ENCODE measurements around the gene GCHFR. TPM values are rescaled to one million over a fixed set of nuclear protein-coding genes. Genes with fewer than 3 reads are reported as not detected.

GCHFR gene
- total and polyA plus RNA-seq, 10 of the 15 experiments (the other 5 are each of a cell fraction or from before 2014, with no cell fraction given) = 10.5 to 94.0 (median 35.3) TPM

DNA sequence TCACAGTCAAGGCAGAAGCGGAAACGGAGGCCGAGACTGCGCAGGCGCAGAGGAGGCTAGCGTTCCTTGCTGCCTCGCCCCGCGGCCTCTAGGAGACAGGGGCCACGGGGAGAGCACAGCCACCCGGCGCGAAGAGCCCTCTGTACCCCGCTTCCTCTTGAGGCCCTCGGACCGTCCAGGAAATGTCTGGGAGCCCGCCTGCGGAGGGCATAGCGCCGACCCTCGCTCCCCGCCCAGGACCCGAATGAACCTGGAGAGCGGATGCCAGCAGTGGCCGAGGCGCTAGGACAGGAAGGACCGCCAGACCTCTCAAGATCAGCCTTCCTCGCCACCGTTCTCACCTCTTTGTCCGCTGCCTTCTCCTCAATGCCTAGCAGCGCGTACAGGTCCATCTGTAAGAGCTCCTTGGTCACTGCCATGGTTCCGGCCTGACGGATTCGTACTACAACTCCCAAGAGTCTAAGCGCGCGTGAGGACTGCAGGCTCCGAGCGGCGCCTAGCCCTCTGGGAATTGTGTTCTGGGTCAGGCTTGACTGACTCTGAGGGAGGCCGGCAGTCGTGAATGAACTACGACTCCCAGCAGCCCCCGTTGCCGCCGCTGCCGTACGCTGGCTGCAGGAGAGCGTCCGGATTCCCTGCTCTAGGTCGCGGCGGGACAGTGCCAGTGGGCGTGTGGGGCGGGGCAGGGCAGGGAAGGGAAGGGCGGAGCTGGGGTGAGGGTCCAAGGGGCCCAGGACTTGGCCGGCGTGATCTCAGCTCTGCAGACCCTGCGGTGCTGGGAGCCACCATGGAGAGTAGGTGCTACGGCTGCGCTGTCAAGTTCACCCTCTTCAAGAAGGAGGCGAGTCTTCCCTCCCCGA lies 43.4 kb downstream of the GCHFR start, which contains the start of the genes DNAJC17 and ZFYVE19 (continued):
- TF ChIP-seq, protein P1, sequence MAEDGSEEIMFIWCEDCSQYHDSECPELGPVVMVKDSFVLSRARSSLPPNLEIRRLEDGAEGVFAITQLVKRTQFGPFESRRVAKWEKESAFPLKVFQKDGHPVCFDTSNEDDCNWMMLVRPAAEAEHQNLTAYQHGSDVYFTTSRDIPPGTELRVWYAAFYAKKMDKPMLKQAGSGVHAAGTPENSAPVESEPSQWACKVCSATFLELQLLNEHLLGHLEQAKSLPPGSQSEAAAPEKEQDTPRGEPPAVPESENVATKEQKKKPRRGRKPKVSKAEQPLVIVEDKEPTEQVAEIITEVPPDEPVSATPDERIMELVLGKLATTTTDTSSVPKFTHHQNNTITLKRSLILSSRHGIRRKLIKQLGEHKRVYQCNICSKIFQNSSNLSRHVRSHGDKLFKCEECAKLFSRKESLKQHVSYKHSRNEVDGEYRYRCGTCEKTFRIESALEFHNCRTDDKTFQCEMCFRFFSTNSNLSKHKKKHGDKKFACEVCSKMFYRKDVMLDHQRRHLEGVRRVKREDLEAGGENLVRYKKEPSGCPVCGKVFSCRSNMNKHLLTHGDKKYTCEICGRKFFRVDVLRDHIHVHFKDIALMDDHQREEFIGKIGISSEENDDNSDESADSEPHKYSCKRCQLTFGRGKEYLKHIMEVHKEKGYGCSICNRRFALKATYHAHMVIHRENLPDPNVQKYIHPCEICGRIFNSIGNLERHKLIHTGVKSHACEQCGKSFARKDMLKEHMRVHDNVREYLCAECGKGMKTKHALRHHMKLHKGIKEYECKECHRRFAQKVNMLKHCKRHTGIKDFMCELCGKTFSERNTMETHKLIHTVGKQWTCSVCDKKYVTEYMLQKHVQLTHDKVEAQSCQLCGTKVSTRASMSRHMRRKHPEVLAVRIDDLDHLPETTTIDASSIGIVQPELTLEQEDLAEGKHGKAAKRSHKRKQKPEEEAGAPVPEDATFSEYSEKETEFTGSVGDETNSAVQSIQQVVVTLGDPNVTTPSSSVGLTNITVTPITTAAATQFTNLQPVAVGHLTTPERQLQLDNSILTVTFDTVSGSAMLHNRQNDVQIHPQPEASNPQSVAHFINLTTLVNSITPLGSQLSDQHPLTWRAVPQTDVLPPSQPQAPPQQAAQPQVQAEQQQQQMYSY (CRISPR knock-in tag; IDR thresholded peaks at IDR 0.05) = no peak
- TF ChIP-seq EZH2 (IDR thresholded peaks at IDR 0.05; ENCODE audit: borderline replicate concordance, control insufficient read depth, low read depth, low read length) (no peak), SREBF1 (IDR thresholded peaks at IDR 0.05; ENCODE audit: low read length) (peak; percentile 79), ZZZ3 (IDR thresholded peaks at IDR 0.05; ENCODE audit: control insufficient read depth, insufficient read length, low read depth) (no peak), NFXL1 (IDR thresholded peaks at IDR 0.05; ENCODE audit: borderline replicate concordance) (no peak), CEBPB (IDR thresholded peaks at IDR 0.05; ENCODE audit: borderline replicate concordance in 1 of 2, low read depth in 2 of 2, low read length in 2 of 2) (no peak), SIX5 (IDR thresholded peaks at IDR 0.05; ENCODE audit: low read depth, low read length, severe bottlenecking) (peak; percentile 93), IKZF1 (conservative IDR thresholded peaks at IDR 0.05) (peak; percentile 99), ZNF274 (IDR thresholded peaks at IDR 0.05; ENCODE audit: insufficient read depth, insufficient read length) (no peak), IRF4 (IDR thresholded peaks at IDR 0.05; ENCODE audit: low read depth, low read length) (no peak), CHD1 (IDR thresholded peaks at IDR 0.05; ENCODE audit: low read depth, low read length) (no peak), SMAD1 (IDR thresholded peaks at IDR 0.05; ENCODE audit: low read depth, partially characterized antibody) (peak; percentile 18), MTA2 (IDR thresholded peaks at IDR 0.05; ENCODE audit: low read depth) (no peak), SPI1 (IDR thresholded peaks at IDR 0.05; ENCODE audit: borderline replicate concordance, insufficient read depth, low read depth, low read length) (no peak)
- TF ChIP-seq, protein P2, sequence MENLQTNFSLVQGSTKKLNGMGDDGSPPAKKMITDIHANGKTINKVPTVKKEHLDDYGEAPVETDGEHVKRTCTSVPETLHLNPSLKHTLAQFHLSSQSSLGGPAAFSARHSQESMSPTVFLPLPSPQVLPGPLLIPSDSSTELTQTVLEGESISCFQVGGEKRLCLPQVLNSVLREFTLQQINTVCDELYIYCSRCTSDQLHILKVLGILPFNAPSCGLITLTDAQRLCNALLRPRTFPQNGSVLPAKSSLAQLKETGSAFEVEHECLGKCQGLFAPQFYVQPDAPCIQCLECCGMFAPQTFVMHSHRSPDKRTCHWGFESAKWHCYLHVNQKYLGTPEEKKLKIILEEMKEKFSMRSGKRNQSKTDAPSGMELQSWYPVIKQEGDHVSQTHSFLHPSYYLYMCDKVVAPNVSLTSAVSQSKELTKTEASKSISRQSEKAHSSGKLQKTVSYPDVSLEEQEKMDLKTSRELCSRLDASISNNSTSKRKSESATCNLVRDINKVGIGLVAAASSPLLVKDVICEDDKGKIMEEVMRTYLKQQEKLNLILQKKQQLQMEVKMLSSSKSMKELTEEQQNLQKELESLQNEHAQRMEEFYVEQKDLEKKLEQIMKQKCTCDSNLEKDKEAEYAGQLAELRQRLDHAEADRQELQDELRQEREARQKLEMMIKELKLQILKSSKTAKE (IDR thresholded peaks at IDR 0.05; ENCODE audit: low read depth, poor library complexity, severe bottlenecking) = no peak
- TF ChIP-seq, protein P3, sequence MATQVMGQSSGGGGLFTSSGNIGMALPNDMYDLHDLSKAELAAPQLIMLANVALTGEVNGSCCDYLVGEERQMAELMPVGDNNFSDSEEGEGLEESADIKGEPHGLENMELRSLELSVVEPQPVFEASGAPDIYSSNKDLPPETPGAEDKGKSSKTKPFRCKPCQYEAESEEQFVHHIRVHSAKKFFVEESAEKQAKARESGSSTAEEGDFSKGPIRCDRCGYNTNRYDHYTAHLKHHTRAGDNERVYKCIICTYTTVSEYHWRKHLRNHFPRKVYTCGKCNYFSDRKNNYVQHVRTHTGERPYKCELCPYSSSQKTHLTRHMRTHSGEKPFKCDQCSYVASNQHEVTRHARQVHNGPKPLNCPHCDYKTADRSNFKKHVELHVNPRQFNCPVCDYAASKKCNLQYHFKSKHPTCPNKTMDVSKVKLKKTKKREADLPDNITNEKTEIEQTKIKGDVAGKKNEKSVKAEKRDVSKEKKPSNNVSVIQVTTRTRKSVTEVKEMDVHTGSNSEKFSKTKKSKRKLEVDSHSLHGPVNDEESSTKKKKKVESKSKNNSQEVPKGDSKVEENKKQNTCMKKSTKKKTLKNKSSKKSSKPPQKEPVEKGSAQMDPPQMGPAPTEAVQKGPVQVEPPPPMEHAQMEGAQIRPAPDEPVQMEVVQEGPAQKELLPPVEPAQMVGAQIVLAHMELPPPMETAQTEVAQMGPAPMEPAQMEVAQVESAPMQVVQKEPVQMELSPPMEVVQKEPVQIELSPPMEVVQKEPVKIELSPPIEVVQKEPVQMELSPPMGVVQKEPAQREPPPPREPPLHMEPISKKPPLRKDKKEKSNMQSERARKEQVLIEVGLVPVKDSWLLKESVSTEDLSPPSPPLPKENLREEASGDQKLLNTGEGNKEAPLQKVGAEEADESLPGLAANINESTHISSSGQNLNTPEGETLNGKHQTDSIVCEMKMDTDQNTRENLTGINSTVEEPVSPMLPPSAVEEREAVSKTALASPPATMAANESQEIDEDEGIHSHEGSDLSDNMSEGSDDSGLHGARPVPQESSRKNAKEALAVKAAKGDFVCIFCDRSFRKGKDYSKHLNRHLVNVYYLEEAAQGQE (IDR thresholded peaks at IDR 0.05; ENCODE audit: low read depth, low read length) = 0 out of 2 replicates have a peak, but pooled peaks have one; percentile 13
- TF ChIP-seq, protein P4, sequence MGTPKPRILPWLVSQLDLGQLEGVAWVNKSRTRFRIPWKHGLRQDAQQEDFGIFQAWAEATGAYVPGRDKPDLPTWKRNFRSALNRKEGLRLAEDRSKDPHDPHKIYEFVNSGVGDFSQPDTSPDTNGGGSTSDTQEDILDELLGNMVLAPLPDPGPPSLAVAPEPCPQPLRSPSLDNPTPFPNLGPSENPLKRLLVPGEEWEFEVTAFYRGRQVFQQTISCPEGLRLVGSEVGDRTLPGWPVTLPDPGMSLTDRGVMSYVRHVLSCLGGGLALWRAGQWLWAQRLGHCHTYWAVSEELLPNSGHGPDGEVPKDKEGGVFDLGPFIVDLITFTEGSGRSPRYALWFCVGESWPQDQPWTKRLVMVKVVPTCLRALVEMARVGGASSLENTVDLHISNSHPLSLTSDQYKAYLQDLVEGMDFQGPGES (IDR thresholded peaks at IDR 0.05) = no peak
